ENCODE measurements around the gene NSMF.
"Not testable (repeated sequence)": the region's sequence is repeated elsewhere in the genome, so short reads cannot be mapped to it uniquely, and the experiment has no call there.

NSMF gene

DNA sequence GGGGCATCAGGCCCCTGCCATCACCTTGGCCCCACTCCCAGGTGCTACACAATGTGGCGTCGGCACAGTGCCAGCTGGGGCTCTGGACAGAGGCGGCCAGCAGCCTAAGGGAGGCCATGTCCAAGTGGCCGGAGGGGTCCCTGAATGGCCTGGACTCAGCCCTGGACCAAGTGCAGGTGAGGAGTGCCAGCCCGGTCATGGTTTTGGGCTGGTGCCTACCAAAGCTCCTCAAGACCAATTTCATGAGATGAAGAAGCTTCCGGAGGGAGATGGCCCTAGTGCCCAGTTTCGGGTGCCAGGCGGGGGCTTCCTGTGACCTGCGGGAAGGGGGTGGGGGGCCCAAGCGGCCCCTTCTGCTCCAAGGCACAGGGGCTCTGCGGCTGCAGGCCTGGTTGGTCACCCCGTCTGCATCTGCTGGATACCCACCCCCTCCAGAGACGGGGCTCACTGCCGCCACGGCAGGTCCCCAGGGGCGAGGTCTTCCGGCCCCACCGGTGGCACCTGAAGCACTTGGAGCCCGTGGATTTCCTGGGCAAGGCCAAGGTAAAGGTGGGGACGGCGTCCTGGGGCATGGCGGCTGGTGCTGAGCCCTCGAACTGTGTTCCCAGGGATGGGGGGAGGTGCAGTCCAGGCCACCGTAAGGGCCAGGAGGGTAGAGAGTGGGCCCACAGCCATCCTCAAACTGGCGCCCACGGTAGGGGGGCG lies 30.1 kb downstream of the NSMF start:
- DNase-seq = no peak

DNA sequence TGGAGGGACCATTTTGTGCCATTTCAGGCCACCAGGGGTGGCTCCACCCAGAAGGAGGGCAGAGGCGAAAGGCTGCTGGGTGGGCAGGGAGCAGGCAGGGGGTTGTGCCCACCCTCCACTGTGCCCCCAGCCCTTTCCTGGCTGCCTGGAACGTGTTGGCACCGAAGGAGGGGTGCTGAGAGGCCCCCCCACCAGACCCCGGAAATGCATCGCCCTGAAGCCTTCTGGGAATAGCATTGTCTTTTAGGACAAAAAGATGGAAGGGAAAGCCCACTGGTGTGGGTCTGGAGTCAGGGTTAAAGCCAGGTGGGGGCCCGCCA lies 30.9 kb downstream of the NSMF start:
- no peak for DNase-seq

DNA sequence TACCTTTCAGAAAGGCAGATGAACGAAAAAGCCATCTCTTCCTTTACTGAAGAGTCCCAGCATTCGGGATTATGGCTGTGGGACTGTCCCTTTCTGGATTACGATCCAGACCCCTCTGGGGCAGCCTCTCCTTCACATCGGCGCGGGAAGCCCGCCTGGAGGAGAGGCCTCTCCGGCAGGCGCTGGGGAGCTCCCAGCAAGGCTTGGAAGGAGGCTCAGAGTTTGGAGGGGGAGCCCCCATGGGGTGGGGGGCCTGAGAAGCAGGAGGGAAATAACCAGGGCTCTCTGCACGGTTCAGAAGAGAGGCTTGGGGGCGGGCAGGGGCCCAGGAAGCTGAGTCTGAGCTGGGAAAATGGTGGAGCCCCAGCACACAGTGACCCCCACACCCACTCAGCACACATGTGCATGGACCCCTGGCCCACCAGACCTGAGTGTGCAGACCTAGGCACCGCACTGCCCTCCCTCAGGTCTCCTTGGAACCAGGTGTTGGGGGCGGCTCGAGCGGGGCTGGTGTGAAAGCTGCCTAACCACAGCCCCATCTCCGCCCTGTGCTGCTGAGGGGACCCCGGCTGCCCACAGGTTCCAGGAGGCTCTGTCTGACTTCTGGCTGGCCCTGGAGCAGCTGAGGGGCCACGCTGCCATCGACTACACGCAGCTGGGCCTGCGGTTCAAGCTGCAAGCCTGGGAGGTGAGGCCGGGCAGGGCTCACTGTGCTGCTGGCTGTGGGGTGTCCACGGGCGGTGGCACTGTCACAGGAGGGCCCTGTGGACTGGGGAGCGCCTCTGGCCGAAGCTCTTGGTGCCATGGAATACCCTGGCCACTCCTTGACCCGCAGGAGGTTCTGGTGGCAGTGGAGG lies 31.5 kb downstream of the NSMF start:
- no peak for DNase-seq

GRCh38 chr9:137426018-137426681 lies 33.0 kb downstream of the NSMF start:
- DNase-seq = no peak

DNA sequence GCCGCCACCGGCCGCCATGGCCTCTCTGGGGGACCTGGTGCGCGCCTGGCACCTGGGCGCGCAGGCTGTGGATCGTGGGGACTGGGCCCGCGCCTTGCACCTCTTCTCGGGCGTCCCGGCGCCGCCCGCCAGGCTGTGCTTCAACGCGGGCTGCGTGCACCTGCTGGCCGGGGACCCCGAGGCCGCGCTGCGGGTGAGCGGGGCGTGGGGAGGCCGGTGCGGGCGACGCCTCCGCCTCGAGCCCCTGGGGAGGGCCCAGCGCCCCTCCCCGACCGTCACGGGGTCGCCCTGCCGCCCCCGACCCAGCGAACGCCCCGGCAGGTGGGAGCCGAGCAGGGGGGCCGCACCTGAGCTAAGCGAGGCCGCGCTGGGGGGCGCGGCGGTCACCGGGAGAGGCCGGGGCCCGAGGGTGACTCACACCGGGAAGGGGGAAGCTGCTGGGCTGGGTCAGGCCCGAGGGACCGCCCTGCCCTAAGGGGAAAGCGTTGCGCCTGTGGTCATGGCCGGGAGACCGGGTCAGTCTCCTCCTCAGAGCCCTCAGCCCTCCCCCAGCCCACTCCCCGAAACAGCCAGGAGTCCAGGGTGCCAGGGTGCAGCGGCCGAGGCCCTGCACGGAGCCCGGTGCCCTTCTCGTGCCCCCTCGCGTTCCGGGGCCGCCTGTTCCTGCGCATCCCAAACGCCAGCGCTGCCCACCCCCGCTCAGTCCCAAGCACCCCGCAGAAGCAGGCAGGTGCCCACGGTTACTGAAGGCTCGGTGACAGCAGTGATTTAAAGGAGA lies 35.4 kb downstream of the NSMF start:
- peak in 1 of 2 donors; percentile 17 for DNase-seq

DNA sequence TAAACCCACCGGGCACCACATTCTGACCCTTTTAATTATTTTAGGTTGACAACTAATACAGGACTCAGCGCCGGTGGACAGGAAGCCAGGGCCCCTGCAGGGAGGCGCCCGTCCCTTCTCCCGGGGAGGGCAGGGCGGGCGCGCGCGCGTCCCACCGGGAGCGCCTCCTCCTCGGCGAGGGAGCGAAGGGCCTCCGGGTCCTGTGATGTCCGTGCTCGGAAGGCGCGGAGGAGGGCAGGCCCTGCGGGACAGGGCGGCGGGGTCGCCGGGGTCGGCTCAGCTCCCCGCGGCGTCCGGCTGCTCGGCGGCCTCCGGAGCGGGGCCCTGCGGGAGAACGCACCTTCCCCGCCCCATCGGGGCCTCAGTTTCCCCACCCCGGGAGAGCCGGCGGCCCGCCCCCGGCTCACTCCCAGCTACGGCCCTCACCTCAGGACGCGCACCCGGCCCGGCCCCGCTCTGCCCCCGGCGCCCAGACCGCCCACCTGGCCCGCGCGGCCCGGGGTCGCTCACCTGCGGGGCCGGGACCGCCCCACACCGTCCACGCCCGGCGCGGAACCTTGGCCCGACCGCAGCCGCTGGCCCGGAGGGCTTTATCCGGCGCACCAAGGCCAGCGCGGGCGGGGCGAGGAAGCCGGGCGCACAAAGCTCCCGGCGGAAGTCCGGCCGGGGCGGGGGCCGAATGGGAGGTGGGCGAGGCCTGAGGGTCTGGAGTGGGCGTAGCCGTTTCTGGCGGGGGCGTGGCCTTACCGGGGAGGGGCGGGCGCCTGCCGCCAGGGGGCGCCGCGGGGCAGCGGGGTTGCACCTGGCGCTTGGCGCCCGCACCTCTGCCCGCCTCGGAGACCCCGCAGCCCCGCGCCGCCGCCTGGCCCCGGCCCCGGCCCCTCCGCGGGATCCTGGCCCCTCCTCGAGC lies 36.3 kb downstream of the NSMF start, which contains the start of the genes EXD3 and NOXA1:
Gene EXD3 (minus strand): TSS at position 559 of the 910 bp plus-strand sequence. CDS start 27,805 bp downstream, outside the sequence.
Gene NOXA1 (plus strand): TSS at position 790 of the 910 bp plus-strand sequence. CDS start 137 bp downstream, outside the sequence.
- DNase-seq = peak; percentile 90 to 97

DNA sequence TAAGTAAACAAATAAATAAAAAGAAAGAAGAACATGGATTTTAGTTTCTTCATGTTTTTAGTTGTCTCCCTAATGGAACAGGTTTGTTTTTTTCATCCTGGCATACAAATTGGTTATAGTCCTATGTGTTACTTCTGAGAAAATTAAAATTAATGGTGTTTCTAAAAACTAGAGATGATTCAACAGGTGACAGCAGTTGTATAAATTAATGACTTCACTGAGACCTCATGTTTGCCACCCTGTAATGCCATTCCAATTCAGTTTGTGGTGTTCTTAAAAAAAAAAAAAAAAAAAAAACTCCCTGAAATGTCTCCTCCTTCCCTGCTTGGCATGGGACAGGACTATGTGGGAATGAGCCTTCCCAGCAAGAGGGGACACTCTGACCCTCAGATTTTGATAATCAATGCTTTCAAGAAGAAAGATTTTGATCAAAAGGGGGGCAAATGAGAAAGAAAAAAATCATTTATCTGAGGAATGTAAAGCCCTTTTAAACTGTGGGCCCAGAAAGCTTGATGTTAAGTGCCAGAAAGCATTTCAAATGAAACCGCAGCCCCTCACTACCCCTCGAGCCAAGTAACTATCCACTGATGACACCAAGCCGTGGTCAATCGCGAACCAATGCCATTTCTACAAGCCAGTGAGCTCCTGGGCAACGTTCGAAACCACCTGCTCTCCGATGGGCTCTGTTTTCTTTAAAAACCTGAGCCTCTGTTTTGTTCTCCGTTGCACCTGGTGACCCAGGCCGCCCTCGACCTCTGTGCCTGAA lies 37.1 kb downstream of the NSMF start:
- no peak for DNase-seq

GRCh38 chr9:137417161-137418021 lies 41.7 kb downstream of the NSMF start:
- DNase-seq = no peak

- DNase-seq = no peak
Measured at GRCh38 chr9:137416563-137417151, 42.5 kb downstream of the NSMF start.

- no peak for DNase-seq
Measured at GRCh38 chr9:137416006-137416562, 43.0 kb downstream of the NSMF start.

DNA sequence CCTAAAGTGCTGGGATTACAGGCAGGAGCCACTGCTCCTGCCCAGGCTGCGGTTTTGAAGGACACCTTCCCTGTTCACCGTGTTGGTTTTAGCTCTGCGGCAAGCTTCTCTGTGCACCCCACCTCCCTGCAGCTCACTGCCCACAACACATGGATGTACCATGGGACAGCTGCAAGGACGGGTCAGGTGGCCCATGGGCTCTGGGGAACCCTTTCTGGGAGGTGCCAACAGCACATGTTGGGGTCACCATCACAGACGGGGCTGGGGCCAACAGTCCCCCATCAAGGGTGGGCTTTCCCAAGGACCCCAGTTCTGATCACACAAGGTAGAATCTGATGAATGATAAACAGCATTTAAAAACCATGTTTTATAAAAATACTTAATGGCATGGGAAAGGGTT lies 43.7 kb downstream of the NSMF start:
- no peak for DNase-seq

DNA sequence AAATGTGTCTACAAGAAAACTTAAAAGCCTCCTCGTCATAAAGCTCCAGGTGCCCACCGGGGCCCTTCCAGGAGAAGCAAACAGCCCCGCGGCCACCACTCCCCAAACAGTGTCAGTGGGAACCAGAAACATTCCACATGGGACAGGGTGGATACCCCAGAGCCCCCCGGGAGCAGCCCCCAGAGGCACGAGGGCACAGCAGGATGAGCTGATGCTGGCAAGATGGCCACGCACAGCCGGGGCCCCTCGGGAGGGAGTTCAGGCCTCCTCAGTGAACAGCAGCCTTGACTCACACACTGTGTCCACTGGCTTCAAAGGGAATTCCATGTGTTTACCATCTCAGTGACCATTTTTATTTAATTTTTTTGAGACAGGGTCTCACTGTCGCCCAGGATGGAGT lies 46.7 kb downstream of the NSMF start:
- DNase-seq = no peak

DNA sequence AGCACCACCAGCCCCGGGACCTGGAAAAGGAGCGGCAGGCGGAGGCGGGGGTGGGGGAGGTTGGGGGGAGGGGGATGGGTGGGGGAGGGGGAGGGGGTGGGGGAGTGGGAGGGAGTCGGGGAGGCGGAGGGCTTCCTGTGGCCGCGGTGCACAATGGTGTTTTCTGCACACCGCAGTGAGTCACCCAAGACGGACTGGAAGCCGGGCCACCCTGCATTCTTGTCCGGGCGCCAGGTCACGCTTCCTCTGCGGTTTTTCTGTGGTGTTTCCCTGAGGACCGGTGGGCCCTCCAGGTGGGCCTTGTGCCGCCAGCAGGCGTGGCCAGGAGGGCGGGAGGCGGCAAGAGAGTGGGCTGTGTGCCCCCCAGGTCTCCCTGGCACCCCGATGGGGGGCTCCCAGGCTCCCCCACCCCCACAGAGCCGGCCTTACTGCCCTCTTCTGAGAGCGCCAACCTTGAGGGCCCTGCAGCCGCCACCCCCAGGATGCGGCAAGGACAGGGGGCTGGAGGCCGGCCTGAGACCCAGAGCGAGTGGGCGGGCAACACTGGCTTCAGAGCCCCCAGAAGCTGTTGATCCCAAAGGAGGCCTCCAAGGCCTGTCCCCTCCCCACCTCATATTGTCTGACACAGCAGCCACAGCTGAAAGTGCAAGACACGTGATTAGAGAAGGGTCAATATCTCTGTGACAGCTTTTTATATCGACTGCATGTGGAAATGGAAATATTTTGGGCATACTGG lies 47.3 kb downstream of the NSMF start:
- peak in 1 of 2 donors; percentile 28 for DNase-seq

- no peak for DNase-seq
Measured at GRCh38 chr9:137411260-137411644, 47.9 kb downstream of the NSMF start.

GRCh38 chr9:137410891-137411249 lies 48.3 kb downstream of the NSMF start:
- no peak for DNase-seq

GRCh38 chr9:137410236-137410890 lies 48.8 kb downstream of the NSMF start:
- not testable (repeated sequence) for DNase-seq

DNA sequence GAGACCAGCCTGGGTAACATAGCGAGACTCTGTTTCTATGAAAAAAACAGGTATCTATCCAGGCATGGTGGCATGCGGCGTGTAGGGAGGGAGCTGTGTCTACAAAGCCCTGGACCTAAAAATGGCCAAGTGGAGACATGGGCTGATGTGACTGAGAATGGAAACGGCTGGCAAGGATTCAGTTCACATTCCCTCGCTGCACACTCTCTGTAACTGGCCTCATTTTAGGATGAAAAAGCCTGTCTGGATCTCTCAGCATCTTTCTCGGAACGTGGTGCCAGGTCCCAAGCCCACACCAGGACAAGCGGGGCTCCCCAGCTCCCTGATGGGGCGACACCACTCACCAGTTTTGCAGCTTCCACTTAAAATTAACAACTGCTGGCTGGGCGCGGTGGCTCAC lies 49.6 kb downstream of the NSMF start:
- no peak for DNase-seq

All from inflammatory macrophage treated with lipopolysaccharide for 1 hour (primary cell).